Spleen (tissue), 7 donors: ENCODE measurements around the gene APEH.

Experiments
- CTCF ChIP-seq, 11 experiments: fragments of 200-600 bp in 7 of 11; fragments of 450-650 bp in 4 of 11; sonication (generic) in 4 of 11; IDR thresholded peaks in 8 of 11; conservative IDR thresholded peaks in 3 of 11; 1 replicate in 7 of 11; 2 replicates in 4 of 11; pipeline versions ENCODE4 v1.4.0 to v1.8.0; 2016 to 2021; ENCODE audit warnings: antibody characterized with exemption in 11 of 11, inconsistent platforms in 4 of 11, mild to moderate bottlenecking in 1 of 11
- POLR2A ChIP-seq, 3 donors: fragments of 450-650 bp; IDR thresholded peaks; one replicate each; pipeline ENCODE4 v1.5.1; 2017; ENCODE audit warnings: antibody characterized with exemption in 3 of 3, mild to moderate bottlenecking in 1 of 3
- donor health status: DM: no; HTN: no; CAD: no; lungs with moderate emphysema.
- donor health status: DM: no; HTN: no; CAD: no.
- donor health status: DM: no; HTN: no; CAD: no.

- no peak for TF ChIP-seq POLR2A (IDR thresholded peaks at IDR 0.05)
- no peak for TF ChIP-seq CTCF (IDR thresholded peaks at IDR 0.05 in 8 of 11, conservative IDR thresholded peaks at IDR 0.05 in 3 of 11)
Measured at GRCh38 chr3:49634736-49635135, 39.4 kb upstream of the APEH start.
